ENCODE data around the gene CAPN14.

The CAPN14 gene

GRCh38 chr2:31217465-31218200, at the start of gene CAPN14:
Gene CAPN14 (minus strand): TSS chr2:31217515. CDS start chr2:31205447, 12,068 bp downstream.
- DNase-seq, result no peak

- no peak for DNase-seq
These were observed 49.5 kb upstream of the CAPN14 start for GRCh38 chr2:31266804-31267203.

GRCh38 chr2:31265234-31265633, 47.9 kb upstream of the CAPN14 start:
- DNase-seq, result no peak

GRCh38 chr2:31263636-31264190, 46.4 kb upstream of the CAPN14 start:
- DNase-seq, result no peak

GRCh38 chr2:31260870-31261269, 43.6 kb upstream of the CAPN14 start:
- DNase-seq, result no peak

- no peak for DNase-seq
These were observed 41.8 kb upstream of the CAPN14 start for GRCh38 chr2:31259075-31259474.

- no peak for DNase-seq
These were observed 41.0 kb upstream of the CAPN14 start for GRCh38 chr2:31258351-31258750.

- no peak for DNase-seq
These were observed 39.5 kb upstream of the CAPN14 start for GRCh38 chr2:31256611-31257382.

- DNase-seq, result no peak
These were observed 38.7 kb upstream of the CAPN14 start for GRCh38 chr2:31255911-31256571.

GRCh38 chr2:31254237-31255203, 37.2 kb upstream of the CAPN14 start:
- DNase-seq, result no peak

- no peak for DNase-seq
These were observed 36.2 kb upstream of the CAPN14 start for GRCh38 chr2:31253356-31254131.

GRCh38 chr2:31251851-31252250, 34.5 kb upstream of the CAPN14 start:
- DNase-seq, result no peak

- DNase-seq, result no peak
These were observed 33.7 kb upstream of the CAPN14 start for GRCh38 chr2:31251018-31251417.

- DNase-seq, result no peak
These were observed 31.8 kb upstream of the CAPN14 start for GRCh38 chr2:31249009-31249690.

GRCh38 chr2:31248139-31248538, 30.8 kb upstream of the CAPN14 start:
- DNase-seq, result no peak

- no peak for DNase-seq
These were observed 30.4 kb upstream of the CAPN14 start for GRCh38 chr2:31247711-31248110.

GRCh38 chr2:31246184-31246852, 29.0 kb upstream of the CAPN14 start:
- DNase-seq, result no peak

- DNase-seq, result no peak
These were observed 26.8 kb upstream of the CAPN14 start for GRCh38 chr2:31244101-31244500.

GRCh38 chr2:31243053-31243452, 25.7 kb upstream of the CAPN14 start:
- no peak for DNase-seq

GRCh38 chr2:31241625-31242270, 24.4 kb upstream of the CAPN14 start:
- no peak for DNase-seq
